Tibial nerve (tissue), 3 donors: ENCODE measurements around the gene CYP4F12.

Experiments
- POLR2A ChIP-seq, 2 donors: fragments of 450-650 bp; IDR thresholded peaks; one replicate each; pipeline ENCODE4 v1.6.1; 2017; ENCODE audit warnings: antibody characterized with exemption in 2 of 2, mild to moderate bottlenecking in 2 of 2, moderate library complexity in 2 of 2
- TF ChIP-seq, protein P1 (sequence below), 5 experiments: fragments of 200-600 bp in 3 of 5; fragments of 450-650 bp in 2 of 5; sonication (generic) in 3 of 5; IDR thresholded peaks; one replicate each; pipeline ENCODE4 v1.5.1; 2016 to 2019; ENCODE audit warnings: antibody characterized with exemption in 5 of 5, mild to moderate bottlenecking in 3 of 5, moderate library complexity in 2 of 5

DNA sequence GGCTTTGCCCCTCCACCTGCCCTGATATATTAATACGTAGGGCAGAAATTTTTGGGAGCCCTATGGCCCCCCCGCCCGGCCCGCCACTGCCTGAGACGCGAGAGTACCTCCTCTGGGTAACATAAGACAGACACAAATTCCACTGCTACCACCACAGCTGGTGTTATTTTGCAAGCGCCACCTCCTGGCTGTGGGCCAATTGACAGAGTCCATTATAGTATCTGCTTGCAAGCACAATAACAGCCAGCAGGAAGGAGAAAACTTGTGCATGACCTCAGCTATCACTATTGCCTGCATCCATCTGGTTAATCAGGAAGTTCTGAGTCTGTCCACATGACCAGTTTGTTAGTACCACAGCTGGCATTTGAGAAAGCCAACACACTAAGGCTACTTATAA lies 29.6 kb downstream of the CYP4F12 start:
- no peak for TF ChIP-seq POLR2A (IDR thresholded peaks at IDR 0.05)
- TF ChIP-seq, protein P1, sequence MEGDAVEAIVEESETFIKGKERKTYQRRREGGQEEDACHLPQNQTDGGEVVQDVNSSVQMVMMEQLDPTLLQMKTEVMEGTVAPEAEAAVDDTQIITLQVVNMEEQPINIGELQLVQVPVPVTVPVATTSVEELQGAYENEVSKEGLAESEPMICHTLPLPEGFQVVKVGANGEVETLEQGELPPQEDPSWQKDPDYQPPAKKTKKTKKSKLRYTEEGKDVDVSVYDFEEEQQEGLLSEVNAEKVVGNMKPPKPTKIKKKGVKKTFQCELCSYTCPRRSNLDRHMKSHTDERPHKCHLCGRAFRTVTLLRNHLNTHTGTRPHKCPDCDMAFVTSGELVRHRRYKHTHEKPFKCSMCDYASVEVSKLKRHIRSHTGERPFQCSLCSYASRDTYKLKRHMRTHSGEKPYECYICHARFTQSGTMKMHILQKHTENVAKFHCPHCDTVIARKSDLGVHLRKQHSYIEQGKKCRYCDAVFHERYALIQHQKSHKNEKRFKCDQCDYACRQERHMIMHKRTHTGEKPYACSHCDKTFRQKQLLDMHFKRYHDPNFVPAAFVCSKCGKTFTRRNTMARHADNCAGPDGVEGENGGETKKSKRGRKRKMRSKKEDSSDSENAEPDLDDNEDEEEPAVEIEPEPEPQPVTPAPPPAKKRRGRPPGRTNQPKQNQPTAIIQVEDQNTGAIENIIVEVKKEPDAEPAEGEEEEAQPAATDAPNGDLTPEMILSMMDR (IDR thresholded peaks at IDR 0.05), result no peak
